Measurements from ENCODE around the gene SUSD3.

SUSD3 gene

GRCh38 chr9:93043122-93043521 is 15.4 kb upstream of the SUSD3 start:
- no peak for TF ChIP-seq CTCF (IDR thresholded peaks at IDR 0.05; ENCODE audit: borderline replicate concordance, insufficient read depth, low read depth, low read length)
- no peak overlapping the region for H3K4me3 ChIP-seq (ENCODE audit: low read depth, low read length)

- H3K4me3 ChIP-seq (ENCODE audit: low read depth, low read length), result no peak overlapping the region
- no peak for TF ChIP-seq CTCF (IDR thresholded peaks at IDR 0.05; ENCODE audit: borderline replicate concordance, insufficient read depth, low read depth, low read length)
Observed at GRCh38 chr9:93045521-93045920, 13.0 kb upstream of the SUSD3 start.

- H3K4me3 ChIP-seq (ENCODE audit: low read depth, low read length), result no peak overlapping the region
- TF ChIP-seq CTCF (IDR thresholded peaks at IDR 0.05; ENCODE audit: borderline replicate concordance, insufficient read depth, low read depth, low read length), result no peak
Observed at GRCh38 chr9:93048566-93049448, 9.7 kb upstream of the SUSD3 start.

GRCh38 chr9:93049491-93049890 is 9.0 kb upstream of the SUSD3 start:
- no peak for TF ChIP-seq CTCF (IDR thresholded peaks at IDR 0.05; ENCODE audit: borderline replicate concordance, insufficient read depth, low read depth, low read length)
- no peak overlapping the region for H3K4me3 ChIP-seq (ENCODE audit: low read depth, low read length)

GRCh38 chr9:93050231-93050630 is 8.3 kb upstream of the SUSD3 start:
- TF ChIP-seq CTCF (IDR thresholded peaks at IDR 0.05; ENCODE audit: borderline replicate concordance, insufficient read depth, low read depth, low read length), result no peak
- H3K4me3 ChIP-seq (ENCODE audit: low read depth, low read length), result no peak overlapping the region

- H3K4me3 ChIP-seq (ENCODE audit: low read depth, low read length), result no peak overlapping the region
- TF ChIP-seq CTCF (IDR thresholded peaks at IDR 0.05; ENCODE audit: borderline replicate concordance, insufficient read depth, low read depth, low read length), result no peak
Observed at GRCh38 chr9:93051680-93052089, 6.8 kb upstream of the SUSD3 start.

Data from GM12875 (cell line).